Urothelium cell line (cell line): ENCODE data around the gene SRL.
"Not testable (repeated sequence)": the region's sequence is repeated elsewhere in the genome, so short reads cannot be mapped to it uniquely, and the experiment has no call there.

Source experiments
- DNase-seq: peaks from one replicate; pipeline ENCODE4 v3.0.0; 2011; ENCODE audit warnings: low spot score, mixed read lengths
- FAIRE-seq: peaks from 2 replicates; lab custom pipeline; 2011; peaks lifted over from hg19 to GRCh38; lab: Jason Lieb, UNC

Gene SRL

GRCh38 chr16:4231367-4231766 is 10.5 kb downstream of the SRL start:
- FAIRE-seq (no peak), DNase-seq (no peak)

- DNase-seq (no peak), FAIRE-seq (peak; percentile 85)
Observed at GRCh38 chr16:4227040-4227332, 14.9 kb downstream of the SRL start.

DNA sequence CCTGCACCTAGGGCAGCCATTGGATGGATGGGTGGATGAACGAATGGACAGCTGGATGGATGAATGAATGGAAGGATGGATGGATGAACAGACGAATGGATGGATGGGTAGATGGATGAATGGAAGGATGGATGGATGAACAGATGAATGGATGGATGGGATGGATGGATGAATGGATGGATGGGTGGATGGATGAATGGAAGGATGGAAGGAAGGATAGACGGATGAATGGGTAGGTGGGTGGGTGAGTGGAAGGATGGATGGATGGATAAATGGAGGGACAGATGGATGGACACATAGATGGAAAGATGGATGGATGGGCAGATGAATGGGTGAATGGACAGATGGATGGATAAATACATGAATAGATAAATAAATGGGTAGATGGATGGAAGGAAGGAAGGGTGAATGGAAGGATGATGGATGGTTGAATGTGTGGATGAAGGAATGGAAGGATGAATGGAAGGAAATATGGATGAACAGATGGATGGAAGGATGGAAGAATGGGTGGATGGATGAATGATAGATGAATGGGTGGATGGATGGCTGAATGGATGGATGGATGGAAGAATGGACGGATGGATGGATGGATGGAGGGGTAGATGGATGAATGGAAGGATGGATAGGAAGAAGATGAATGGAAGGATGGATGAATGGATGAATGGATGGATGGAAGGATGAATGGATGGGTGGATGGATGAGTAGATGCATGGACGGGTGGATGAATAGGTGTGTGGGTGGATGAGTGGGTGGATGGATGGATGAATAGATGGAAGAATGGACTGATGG is 15.4 kb downstream of the SRL start:
- FAIRE-seq (peak; percentile 98), DNase-seq (no peak)

- DNase-seq: no peak
- FAIRE-seq: no peak
Observed at GRCh38 chr16:4225075-4225474, 16.8 kb downstream of the SRL start.

DNA sequence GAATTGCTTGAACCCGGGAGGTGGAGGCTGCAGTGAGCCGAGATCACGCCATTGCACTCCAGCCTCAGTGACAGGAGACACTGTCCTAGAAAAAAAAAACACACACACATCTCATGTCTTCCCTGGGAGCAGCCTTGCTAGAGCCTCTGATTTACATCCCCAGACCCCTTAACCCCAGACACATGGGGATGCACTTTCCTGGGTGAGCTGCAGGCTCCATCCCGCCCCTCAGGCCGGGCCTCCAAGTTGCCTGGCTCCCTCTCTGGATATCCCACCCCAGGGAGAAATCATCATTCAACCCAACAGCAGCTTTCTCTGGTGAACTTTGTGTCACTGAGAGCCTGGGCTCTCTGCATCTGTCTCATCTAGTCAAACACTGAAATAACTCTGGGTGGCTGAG is 21.5 kb downstream of the SRL start:
- DNase-seq: no peak
- FAIRE-seq: no peak

DNA sequence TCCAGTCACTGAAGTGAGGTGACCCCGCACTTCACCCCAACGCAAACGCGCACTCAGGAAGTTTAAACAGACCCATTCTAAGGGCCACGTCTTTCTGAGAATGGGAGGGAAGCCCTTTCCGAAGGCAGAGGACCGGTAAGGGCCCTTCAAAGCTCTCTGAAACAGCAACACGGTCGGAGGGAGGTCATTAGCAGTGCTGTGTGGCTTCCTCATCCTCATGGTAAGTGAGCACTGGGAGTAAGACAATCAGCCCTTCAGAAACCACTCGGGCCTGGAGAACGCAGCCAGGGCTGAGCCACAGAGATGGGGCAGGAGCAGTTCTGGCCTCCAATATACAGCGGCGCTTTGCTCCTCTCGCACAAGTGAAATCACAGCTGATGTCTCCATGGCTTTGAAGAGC is 23.7 kb downstream of the SRL start:
- DNase-seq (no peak), FAIRE-seq (no peak)

- DNase-seq (no peak), FAIRE-seq (no peak)
Observed at GRCh38 chr16:4217204-4218131, 24.4 kb downstream of the SRL start.

DNA sequence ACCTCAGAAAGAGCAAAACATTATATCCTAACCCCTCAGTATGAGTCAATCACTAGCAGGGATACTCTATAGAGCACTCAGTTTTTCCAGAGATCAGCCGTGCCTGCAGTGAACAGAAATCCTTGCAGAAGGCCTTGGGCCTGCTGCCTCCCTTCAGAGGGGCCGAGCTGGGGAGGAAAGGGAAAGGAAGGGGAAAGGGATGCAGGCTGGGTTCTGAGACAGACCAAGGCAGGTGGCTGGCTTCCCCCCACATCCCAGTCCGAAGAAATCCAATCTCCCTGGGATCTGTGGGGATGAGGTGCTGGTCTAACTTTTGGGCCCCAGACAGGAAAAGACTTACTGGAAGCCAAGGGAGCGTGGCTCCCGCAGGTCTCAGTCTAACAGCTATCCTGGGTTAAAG is 25.3 kb downstream of the SRL start:
- DNase-seq (no peak), FAIRE-seq (no peak)

DNA sequence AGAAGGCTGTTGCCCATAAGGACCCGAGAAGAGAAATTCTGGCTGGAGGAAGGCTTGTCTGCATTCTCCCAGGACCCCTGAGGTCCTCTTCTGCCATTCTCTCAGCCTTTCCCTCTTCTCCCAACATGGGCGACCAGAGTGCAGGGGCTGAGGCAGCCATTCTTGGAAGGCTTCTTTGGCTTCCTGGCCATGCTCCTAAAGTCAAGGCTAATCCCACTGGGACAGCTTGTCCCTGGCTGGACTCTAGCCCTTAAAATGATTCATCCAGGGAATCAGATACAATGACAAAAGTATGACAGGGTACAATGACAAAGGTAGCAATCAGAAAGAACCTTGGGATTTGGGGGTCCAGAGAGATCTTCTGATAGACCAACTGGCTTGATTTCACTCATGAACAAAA is 26.8 kb downstream of the SRL start:
- FAIRE-seq (no peak), DNase-seq (no peak)

DNA sequence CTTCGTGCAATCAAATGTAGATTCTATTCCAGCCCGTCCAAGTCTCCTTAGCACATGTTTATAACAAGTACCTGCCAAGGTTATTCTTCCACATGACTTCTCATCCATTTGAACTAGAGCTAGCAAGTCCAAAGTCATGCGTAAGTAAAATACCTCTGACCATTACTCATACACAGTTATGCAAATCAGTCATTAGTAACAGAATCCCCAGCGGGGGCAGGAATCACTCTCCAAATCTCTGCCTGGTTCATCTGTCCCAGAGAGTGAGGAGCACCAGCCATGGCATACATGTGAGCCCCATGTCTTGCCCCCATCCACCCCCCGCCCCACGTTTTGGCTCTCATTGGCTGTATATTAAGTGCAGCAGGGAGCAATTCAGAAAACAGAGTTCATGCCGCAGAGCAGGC is 27.7 kb downstream of the SRL start:
- DNase-seq (peak; percentile 67), FAIRE-seq (no peak)

- no peak for DNase-seq
- FAIRE-seq: no peak
Observed at GRCh38 chr16:4213737-4214136, 28.1 kb downstream of the SRL start.

DNA sequence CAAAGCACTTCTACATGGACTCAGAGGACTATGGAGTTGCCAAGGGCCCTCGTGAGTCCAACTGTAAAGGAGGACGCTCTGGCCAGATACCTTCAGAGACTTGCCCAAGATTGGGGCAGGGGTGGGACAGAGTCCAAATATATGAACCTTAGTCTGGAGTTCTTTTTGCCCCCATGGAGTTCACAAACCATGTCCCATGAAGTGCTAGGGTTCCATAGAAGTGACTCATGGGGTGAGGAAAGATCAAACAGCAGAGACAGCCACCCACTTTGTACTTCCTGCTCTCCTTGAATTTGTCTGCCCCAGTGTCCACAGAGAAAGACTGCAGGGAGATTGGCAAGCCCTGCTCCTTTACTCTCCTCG is 29.0 kb downstream of the SRL start:
- DNase-seq (peak; percentile 66), FAIRE-seq (no peak)

GRCh38 chr16:4212211-4212933 is 29.5 kb downstream of the SRL start:
- no peak for FAIRE-seq
- no peak for DNase-seq

DNA sequence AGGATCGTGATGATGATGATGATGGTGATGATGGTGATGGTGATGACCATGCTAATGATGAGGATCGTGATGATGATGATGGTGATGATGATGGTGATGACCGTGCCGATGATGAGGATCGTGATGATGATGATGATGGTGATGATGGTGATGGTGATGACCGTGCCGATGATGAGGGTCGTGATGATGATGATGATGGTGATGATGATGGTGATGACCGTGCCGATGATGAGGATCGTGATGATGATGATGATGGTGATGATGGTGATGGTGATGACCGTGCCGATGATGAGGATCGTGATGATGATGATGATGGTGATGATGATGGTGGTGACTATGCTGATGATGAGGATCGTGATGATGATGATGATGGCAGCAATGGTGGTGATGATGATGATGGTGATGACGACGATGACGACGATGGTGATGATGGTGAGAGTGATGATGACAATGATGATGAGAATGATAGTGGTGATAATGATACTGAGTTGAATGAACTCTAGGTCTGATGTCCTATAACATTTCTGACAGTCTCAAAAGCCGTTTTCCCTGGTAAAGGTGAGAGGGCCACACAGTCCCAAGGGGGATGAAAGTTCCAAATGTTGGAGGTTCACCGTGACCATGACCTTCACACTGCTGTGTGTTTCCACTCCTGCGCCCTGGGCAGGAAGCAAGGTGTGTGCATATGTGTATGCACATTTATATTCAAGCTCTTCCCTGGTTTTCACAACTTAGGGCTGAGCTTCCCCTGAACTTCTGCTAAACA is 30.3 kb downstream of the SRL start:
- peak; percentile 99 for FAIRE-seq
- DNase-seq: not testable (repeated sequence)

GRCh38 chr16:4209666-4210065 is 32.2 kb downstream of the SRL start:
- DNase-seq (no peak), FAIRE-seq (no peak)

- FAIRE-seq: no peak
- DNase-seq: no peak
Observed at GRCh38 chr16:4208341-4208751, 33.5 kb downstream of the SRL start.

- FAIRE-seq: no peak
- DNase-seq: no peak
Observed at GRCh38 chr16:4207683-4208340, 34.1 kb downstream of the SRL start.

- FAIRE-seq: no peak
- no peak for DNase-seq
Observed at GRCh38 chr16:4207229-4207628, 34.7 kb downstream of the SRL start.

DNA sequence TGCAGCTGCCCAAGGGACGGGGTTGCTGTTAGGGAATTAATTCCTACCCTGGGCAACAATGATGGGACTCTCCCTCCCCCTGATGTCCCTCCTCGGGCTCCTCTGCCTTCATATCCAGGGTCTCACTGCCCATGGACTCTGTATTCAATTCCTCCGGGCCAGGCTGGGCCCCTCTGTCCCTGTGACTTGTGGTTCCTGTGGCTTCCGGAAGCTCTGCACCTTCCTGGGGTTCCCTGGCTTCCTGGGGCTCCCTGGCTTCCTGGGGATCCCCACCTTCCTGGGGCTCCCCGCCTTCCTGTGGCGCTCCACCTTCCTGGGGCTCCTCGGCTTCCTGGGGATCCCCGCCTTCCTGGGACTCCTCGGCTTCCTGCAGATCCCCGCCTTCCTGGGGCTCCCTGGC is 35.2 kb downstream of the SRL start:
- FAIRE-seq (no peak), DNase-seq (no peak)

DNA sequence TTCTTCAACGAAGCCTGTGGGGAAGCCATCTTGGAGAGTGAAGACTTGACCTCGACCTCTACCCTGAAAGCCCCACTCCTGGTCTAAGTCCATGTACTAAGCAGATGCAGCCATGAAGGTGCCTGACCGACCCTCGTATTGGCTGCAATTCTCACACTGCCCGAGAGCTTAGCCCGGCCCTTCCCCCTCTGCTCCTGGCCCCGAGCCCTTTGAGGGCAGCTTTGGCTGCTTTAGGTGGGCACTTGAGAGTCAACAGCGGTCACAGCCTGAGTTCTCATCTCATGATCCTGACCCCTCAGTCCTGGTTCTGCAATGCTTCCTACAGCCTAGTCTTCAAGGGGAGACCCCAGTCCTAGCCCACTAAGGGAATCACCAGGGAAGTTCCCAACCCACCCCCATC is 35.9 kb downstream of the SRL start:
- FAIRE-seq (no peak), DNase-seq (no peak)
